Activated T-cell treated with anti-CD3 and anti-CD28 coated beads, Interleukin-2, amount 50 U/mL, for 4 hours (primary cell): Measurements from ENCODE around the gene AIRE. TPM values are rescaled to one million over a fixed set of nuclear protein-coding genes. Genes with fewer than 3 reads are reported as not detected.

ENCODE experiments used
- total RNA-seq, 3 donors: library from RNA; stranded (reverse); gene quantifications; one replicate each; pipeline ENCODE4 v1.2.1, GENCODE V29; 2021

AIRE gene
- total RNA-seq, 3 donors from 2014 or later = not detected

Other genes starting within 250 kb of the AIRE start
- gene PWP2, start 178.5 kb upstream of the AIRE start, total RNA-seq = 100 to 1,000 TPM in 1 of 3 donors, 10 to 100 TPM in 2; 24.6 to 145 (median 27.1) TPM
- gene GATD3, start 152.2 kb upstream of the AIRE start, total RNA-seq = 10 to 100 TPM in 1 of 3 donors, 1 to 10 TPM in 2; 7.3 to 63.8 (median 9.3) TPM
- gene ICOSLG, start 44.9 kb upstream of the AIRE start, total RNA-seq = 1 to 10 TPM; 2.4 to 3.6 (median 2.9) TPM
- gene DNMT3L, start 24.0 kb upstream of the AIRE start, total RNA-seq = not detected
- 100 to 1,000 TPM; 102 to 122 (median 116) TPM for gene PFKL, start 14.2 kb downstream of the AIRE start, total RNA-seq
- gene CFAP410, start 53.5 kb downstream of the AIRE start, total RNA-seq = 10 to 100 TPM; 30.2 to 32.7 (median 30.5) TPM
- gene TRPM2, start 67.7 kb downstream of the AIRE start, total RNA-seq = 10 to 100 TPM in 1 of 3 donors, 1 to 10 TPM in 1, under 1 TPM in 1; 0.95 to 21.6 (median 2.5) TPM
- under 1 TPM; 0.24 to 0.57 (median 0.35) TPM for gene LRRC3, start 169.6 kb downstream of the AIRE start, total RNA-seq